Measurements from ENCODE around the gene ANKRD34A.

ANKRD34A gene

DNA sequence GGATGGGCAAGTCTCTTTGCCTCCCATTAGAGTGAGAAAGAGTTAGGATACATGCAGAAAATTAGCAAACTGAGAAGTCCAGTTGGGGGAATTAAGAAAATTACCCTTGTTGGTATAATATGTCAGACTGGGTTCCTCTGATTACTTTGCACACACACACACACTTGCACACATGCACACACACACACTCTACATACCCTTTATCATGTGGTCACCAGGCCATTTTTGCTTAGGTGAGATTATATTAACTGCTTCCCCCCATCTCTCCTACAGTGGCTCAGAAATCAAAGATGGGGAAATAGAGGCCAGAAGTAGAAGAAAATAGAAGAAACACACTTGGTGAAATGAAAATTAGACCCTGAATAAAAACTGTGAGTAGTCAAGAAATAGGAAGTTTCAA lies 5.6 kb downstream of the ANKRD34A start:
- no peak overlapping the region for H4K12ac ChIP-seq (ENCODE audit: low read depth, low read length)
- peaks cover 2% of the 10 kb centered on the region for H3K9me3 ChIP-seq (ENCODE audit: insufficient read depth, low read depth, low read length)
- H3K27ac ChIP-seq (ENCODE audit: low read depth, low read length), result no peak overlapping the region
- no peak overlapping the region for H3K14ac ChIP-seq (ENCODE audit: low read length)
- no peak overlapping the region for H3K4me3 ChIP-seq (ENCODE audit: low read depth, low read length)
- no peak overlapping the region for H3K9ac ChIP-seq (ENCODE audit: low read length)
- H2BK12ac ChIP-seq (ENCODE audit: low read length), result no peak overlapping the region
- H2BK120ac ChIP-seq (ENCODE audit: insufficient read depth, low read length, poor library complexity), result no peak overlapping the region
- no peak overlapping the region for H3K18ac ChIP-seq (ENCODE audit: low read length)
- peaks cover 45% of the 10 kb centered on the region for H3K27me3 ChIP-seq (ENCODE audit: insufficient read depth, low read length)
- no peaks in the 10 kb centered on the region for H3K36me3 ChIP-seq (ENCODE audit: control insufficient read depth in 1 of 2, insufficient read depth in 2 of 2, low read length in 2 of 2)
- H4K91ac ChIP-seq (ENCODE audit: low read depth, low read length), result no peak overlapping the region
- H3K23ac ChIP-seq (ENCODE audit: low read length), result no peak overlapping the region
- no peak overlapping the region for H2AFZ ChIP-seq (ENCODE audit: insufficient read depth, low read length, poor library complexity)
- H3K4ac ChIP-seq (ENCODE audit: low read depth, low read length), result no peak overlapping the region
- H2AK5ac ChIP-seq (ENCODE audit: low read length), result no peak overlapping the region
- DNase-seq, result no peak
- no peak overlapping the region for H4K8ac ChIP-seq (ENCODE audit: low read depth, low read length)
- H3K79me2 ChIP-seq (ENCODE audit: control insufficient read depth, insufficient read depth, low read length, poor library complexity), result no peaks in the 10 kb centered on the region
- H3K79me1 ChIP-seq (ENCODE audit: low read length), result no peaks in the 10 kb centered on the region
- peaks cover 16 to 26% of the 10 kb centered on the region in 2 experiments for H3K4me1 ChIP-seq (ENCODE audit: control insufficient read depth in 1 of 2, insufficient read depth in 2 of 2, low read length in 2 of 2)
- H3K4me2 ChIP-seq (ENCODE audit: low read length), result no peak overlapping the region
- no peak overlapping the region for H2BK5ac ChIP-seq (ENCODE audit: low read depth, low read length, poor library complexity)

GRCh38 chr1:145957443-145958319 lies 6.7 kb downstream of the ANKRD34A start, which contains the start of gene LIX1L:
LIX1L (minus strand) TSS chr1:145958017; CDS start chr1:145957927, 90 bp downstream.
- no CpG with 5 or more reads among the region's 60 CpGs for WGBS (ENCODE audit: extremely low coverage, insufficient coverage, insufficient read length)
- Histone ChIP-seq H3K14ac (ENCODE audit: low read length) (no peak within 1 kb of the TSS), H3K27ac (ENCODE audit: low read depth, low read length) (no peak within 1 kb of the TSS), H3K79me2 (ENCODE audit: control insufficient read depth, insufficient read depth, low read length, poor library complexity) (no peaks in the 10 kb centered on the region), H2BK5ac (ENCODE audit: low read depth, low read length, poor library complexity) (no peak within 1 kb of the TSS), H3K9ac (ENCODE audit: low read length) (no peak within 1 kb of the TSS), H3K4me1 (ENCODE audit: control insufficient read depth in 1 of 2, insufficient read depth in 2 of 2, low read length in 2 of 2) (peaks cover 16 to 22% of the 10 kb centered on the region in 2 experiments), H4K91ac (ENCODE audit: low read depth, low read length) (no peak within 1 kb of the TSS), H3K27me3 (ENCODE audit: insufficient read depth, low read length) (peaks cover 42% of the 10 kb centered on the region), H4K12ac (ENCODE audit: low read depth, low read length) (no peak within 1 kb of the TSS), H4K8ac (ENCODE audit: low read depth, low read length) (peak within 1 kb of the TSS; percentile 31), H3K23ac (ENCODE audit: low read length) (no peak within 1 kb of the TSS), H3K4me3 (ENCODE audit: low read depth, low read length) (peak within 1 kb of the TSS; percentile 74), H2BK120ac (ENCODE audit: insufficient read depth, low read length, poor library complexity) (no peak within 1 kb of the TSS), H3K36me3 (ENCODE audit: control insufficient read depth in 1 of 2, insufficient read depth in 2 of 2, low read length in 2 of 2) (no peaks in the 10 kb centered on the region), H3K18ac (ENCODE audit: low read length) (no peak within 1 kb of the TSS), H3K4me2 (ENCODE audit: low read length) (peak within 1 kb of the TSS; percentile 68), H2BK12ac (ENCODE audit: low read length) (no peak within 1 kb of the TSS), H3K4ac (ENCODE audit: low read depth, low read length) (no peak within 1 kb of the TSS), H2AK5ac (ENCODE audit: low read length) (no peak within 1 kb of the TSS), H3K79me1 (ENCODE audit: low read length) (no peaks in the 10 kb centered on the region), H3K9me3 (ENCODE audit: insufficient read depth, low read depth, low read length) (peaks cover 2% of the 10 kb centered on the region), H2AFZ (ENCODE audit: insufficient read depth, low read length, poor library complexity) (peak within 1 kb of the TSS; percentile 47)
- peak; percentile 95 for DNase-seq

DNA sequence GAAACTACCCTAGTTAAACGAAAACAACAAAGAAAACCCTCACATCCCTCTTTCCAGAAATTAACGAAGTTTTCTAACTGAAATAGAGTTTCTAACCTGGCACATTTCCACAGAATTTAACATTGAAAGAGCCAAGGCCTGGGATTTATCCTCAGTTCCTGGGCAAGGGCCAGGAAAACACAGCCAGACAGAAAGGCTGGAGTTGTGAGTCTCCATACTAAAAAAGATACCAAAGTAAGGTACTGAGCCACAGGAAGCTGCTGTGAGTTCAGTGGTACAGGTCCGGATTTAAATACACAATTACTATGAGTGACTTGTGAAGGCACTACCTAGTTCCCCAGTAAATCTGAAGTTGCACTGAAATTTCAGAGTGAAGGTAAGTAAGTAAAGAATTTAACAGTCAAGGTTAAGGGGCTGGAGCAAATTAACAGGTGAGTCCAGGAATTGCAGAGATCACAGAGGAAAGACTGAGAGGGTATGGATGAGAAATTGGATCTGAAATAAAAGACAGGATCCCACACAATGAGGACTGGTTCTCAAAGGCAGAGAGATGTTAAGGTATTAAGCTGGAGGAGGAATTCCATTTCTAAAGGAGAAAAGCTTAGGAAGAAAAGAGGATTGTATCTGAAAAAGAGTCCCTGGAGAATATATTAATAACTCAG lies 7.5 kb downstream of the ANKRD34A start:
- no peaks in the 10 kb centered on the region for H3K79me1 ChIP-seq (ENCODE audit: low read length)
- H4K12ac ChIP-seq (ENCODE audit: low read depth, low read length), result no peak overlapping the region
- H3K9ac ChIP-seq (ENCODE audit: low read length), result no peak overlapping the region
- H3K4me3 ChIP-seq (ENCODE audit: low read depth, low read length), result no peak overlapping the region
- no peak overlapping the region for H4K8ac ChIP-seq (ENCODE audit: low read depth, low read length)
- no peak overlapping the region for H4K91ac ChIP-seq (ENCODE audit: low read depth, low read length)
- no peak overlapping the region for H2BK120ac ChIP-seq (ENCODE audit: insufficient read depth, low read length, poor library complexity)
- H3K9me3 ChIP-seq (ENCODE audit: insufficient read depth, low read depth, low read length), result peaks cover 2% of the 10 kb centered on the region
- no peak overlapping the region for H2AFZ ChIP-seq (ENCODE audit: insufficient read depth, low read length, poor library complexity)
- H3K79me2 ChIP-seq (ENCODE audit: control insufficient read depth, insufficient read depth, low read length, poor library complexity), result no peaks in the 10 kb centered on the region
- no peak overlapping the region for H3K14ac ChIP-seq (ENCODE audit: low read length)
- H3K4ac ChIP-seq (ENCODE audit: low read depth, low read length), result no peak overlapping the region
- H3K4me1 ChIP-seq (ENCODE audit: control insufficient read depth in 1 of 2, insufficient read depth in 2 of 2, low read length in 2 of 2), result peaks cover 12 to 17% of the 10 kb centered on the region in 2 experiments
- WGBS (ENCODE audit: extremely low coverage, insufficient coverage, insufficient read length), result no CpG with 5 or more reads among the region's 3 CpGs
- DNase-seq, result no peak
- no peak overlapping the region for H3K18ac ChIP-seq (ENCODE audit: low read length)
- no peak overlapping the region for H2BK5ac ChIP-seq (ENCODE audit: low read depth, low read length, poor library complexity)
- peaks cover 36% of the 10 kb centered on the region for H3K27me3 ChIP-seq (ENCODE audit: insufficient read depth, low read length)
- peak overlapping the region; percentile 68 for H3K4me2 ChIP-seq (ENCODE audit: low read length)
- H3K36me3 ChIP-seq (ENCODE audit: control insufficient read depth in 1 of 2, insufficient read depth in 2 of 2, low read length in 2 of 2), result no peaks in the 10 kb centered on the region
- no peak overlapping the region for H2BK12ac ChIP-seq (ENCODE audit: low read length)
- no peak overlapping the region for H3K27ac ChIP-seq (ENCODE audit: low read depth, low read length)
- H3K23ac ChIP-seq (ENCODE audit: low read length), result no peak overlapping the region
- no peak overlapping the region for H2AK5ac ChIP-seq (ENCODE audit: low read length)

DNA sequence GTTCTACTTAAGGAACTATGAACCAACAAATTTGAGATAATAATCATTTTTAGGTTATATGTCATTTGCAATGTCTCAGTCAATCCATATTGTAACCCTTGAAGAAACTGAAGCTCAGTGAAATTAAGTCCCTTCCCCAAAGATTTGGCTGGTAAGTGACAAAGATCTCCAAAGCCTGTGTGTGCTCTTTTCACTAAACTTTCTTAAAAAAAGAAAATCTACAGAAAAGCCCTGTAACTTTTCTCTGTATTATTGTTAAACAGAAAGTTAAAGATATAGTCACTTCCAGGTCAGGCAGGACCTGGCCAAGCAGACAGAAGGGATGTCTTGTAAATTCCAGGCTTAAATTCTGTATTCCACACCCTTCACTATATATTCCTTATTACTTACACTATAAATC lies 8.0 kb downstream of the ANKRD34A start:
- Histone ChIP-seq H3K4me3 (ENCODE audit: low read depth, low read length) (no peak overlapping the region), H3K14ac (ENCODE audit: low read length) (no peak overlapping the region), H3K23ac (ENCODE audit: low read length) (no peak overlapping the region), H2BK12ac (ENCODE audit: low read length) (no peak overlapping the region), H2BK120ac (ENCODE audit: insufficient read depth, low read length, poor library complexity) (no peak overlapping the region), H3K4me1 (ENCODE audit: control insufficient read depth in 1 of 2, insufficient read depth in 2 of 2, low read length in 2 of 2) (peaks cover 7 to 12% of the 10 kb centered on the region in 2 experiments), H2AFZ (ENCODE audit: insufficient read depth, low read length, poor library complexity) (no peak overlapping the region), H2BK5ac (ENCODE audit: low read depth, low read length, poor library complexity) (no peak overlapping the region), H4K8ac (ENCODE audit: low read depth, low read length) (no peak overlapping the region), H3K4me2 (ENCODE audit: low read length) (no peak overlapping the region), H3K9ac (ENCODE audit: low read length) (no peak overlapping the region), H3K79me1 (ENCODE audit: low read length) (no peaks in the 10 kb centered on the region), H4K91ac (ENCODE audit: low read depth, low read length) (no peak overlapping the region), H3K4ac (ENCODE audit: low read depth, low read length) (no peak overlapping the region), H3K9me3 (ENCODE audit: insufficient read depth, low read depth, low read length) (peaks cover 2% of the 10 kb centered on the region), H3K36me3 (ENCODE audit: control insufficient read depth in 1 of 2, insufficient read depth in 2 of 2, low read length in 2 of 2) (no peaks in the 10 kb centered on the region), H3K18ac (ENCODE audit: low read length) (no peak overlapping the region), H2AK5ac (ENCODE audit: low read length) (no peak overlapping the region), H4K12ac (ENCODE audit: low read depth, low read length) (no peak overlapping the region), H3K27ac (ENCODE audit: low read depth, low read length) (no peak overlapping the region), H3K27me3 (ENCODE audit: insufficient read depth, low read length) (peaks cover 30% of the 10 kb centered on the region), H3K79me2 (ENCODE audit: control insufficient read depth, insufficient read depth, low read length, poor library complexity) (no peaks in the 10 kb centered on the region)
- DNase-seq, result no peak

Measured in trophoblast cell (in vitro differentiated cells and primary cell).